Endodermal cell (in vitro differentiated cells): ENCODE measurements around the gene EFNA5. TPM values are rescaled to one million over a fixed set of nuclear protein-coding genes. Genes with fewer than 3 reads are reported as not detected.

ENCODE experiments used
- DNase-seq: peaks from one replicate; pipeline ENCODE4 v3.0.0-alpha.2; 2017
- H3K27ac ChIP-seq: 2 replicates; pipeline ENCODE4 v1.5.1; 2013; ENCODE audit warnings: mild to moderate bottlenecking, low read depth, low read length, moderate library complexity
- H3K27me3 ChIP-seq: 2 replicates; pipeline ENCODE4 v1.6.1; 2013; ENCODE audit warnings: mild to moderate bottlenecking, low read length, moderate library complexity; ENCODE audit not compliant: insufficient read depth, control insufficient read depth, poor library complexity, severe bottlenecking
- H3K36me3 ChIP-seq: 2 replicates; pipeline ENCODE4 v1.7.0; 2013; ENCODE audit warnings: mild to moderate bottlenecking, low read length, moderate library complexity; ENCODE audit not compliant: control insufficient read depth, insufficient read depth
- H3K4me1 ChIP-seq: one replicate; pipeline ENCODE4 v1.7.0; 2013; ENCODE audit warnings: low read length; ENCODE audit not compliant: control insufficient read depth, insufficient read depth
- H3K4me3 ChIP-seq: 2 replicates; pipeline ENCODE4 v1.5.1; 2013; ENCODE audit warnings: mild to moderate bottlenecking, low read length, moderate library complexity
- H3K9ac ChIP-seq: 2 replicates; pipeline ENCODE4 v1.6.1; 2013; ENCODE audit warnings: mild to moderate bottlenecking, low read length, moderate library complexity; ENCODE audit not compliant: poor library complexity, severe bottlenecking; ENCODE audit errors: extremely low read depth
- H3K9me3 ChIP-seq: 2 replicates; pipeline ENCODE4 v1.6.1; 2013; ENCODE audit warnings: mild to moderate bottlenecking, low read length, moderate library complexity; ENCODE audit not compliant: control insufficient read depth
- H3K27ac Mint-ChIP-seq: 2 replicates; pipeline ENCODE4 v1.8.0; 2020; ENCODE audit warnings: mixed read lengths
- H3K27me3 Mint-ChIP-seq: 2 replicates; pipeline ENCODE4 v1.8.0; 2021; ENCODE audit warnings: mild to moderate bottlenecking, mixed read lengths; ENCODE audit not compliant: insufficient read depth
- H3K36me3 Mint-ChIP-seq: 2 replicates; pipeline ENCODE4 v1.8.0; 2020; ENCODE audit warnings: low read depth, mixed read lengths
- H3K4me1 Mint-ChIP-seq: 2 replicates; pipeline ENCODE4 v1.8.0; 2020; ENCODE audit warnings: mixed read lengths
- H3K4me3 Mint-ChIP-seq: 2 replicates; pipeline ENCODE4 v1.8.0; 2020; ENCODE audit warnings: mild to moderate bottlenecking, moderate library complexity, mixed read lengths
- H3K9me3 Mint-ChIP-seq: 2 replicates; pipeline ENCODE4 v1.8.0; 2020; ENCODE audit warnings: mild to moderate bottlenecking, mixed read lengths
- WGBS, 2 experiments: methylation state at CpG; one replicate each; pipeline versions ENCODE4 v1.1.5 to v1.1.7; 2013; ENCODE audit warnings: missing lambda C conversion rate in 2 of 2, mixed read lengths in 1 of 2; ENCODE audit not compliant: insufficient coverage in 1 of 2, insufficient read length in 1 of 2; 5-methylcytosine and 5-hydroxymethylcytosine counted together
- total RNA-seq, 2 donors: library from RNA; stranded (reverse); fragmentation: NEBNext Ultra II Directional in 1 of 2; extraction: Animal tissue kit (Norgen Biotek cat#: 25700) in 1 of 2; gene quantifications; 2 replicates in 1 of 2; 3 replicates in 1 of 2; pipeline ENCODE4 v1.2.1, GENCODE V29; 2021
- TF ChIP-seq, protein P1 (sequence below): fragments of 200-600 bp; sonication (generic); conservative IDR thresholded peaks from 2 replicates; pipeline ENCODE4 v1.5.0; 2021; ENCODE audit warnings: antibody characterized with exemption, mild to moderate bottlenecking

EFNA5 gene
- total RNA-seq, 2 donors from 2014 or later: 53.3 to 63.1 TPM

GRCh38 chr5:107577394-107577950 is 93.3 kb downstream of the EFNA5 start:
- H3K9me3 Mint-ChIP-seq: no peaks in the 10 kb centered on the region
- TF ChIP-seq, protein P1, sequence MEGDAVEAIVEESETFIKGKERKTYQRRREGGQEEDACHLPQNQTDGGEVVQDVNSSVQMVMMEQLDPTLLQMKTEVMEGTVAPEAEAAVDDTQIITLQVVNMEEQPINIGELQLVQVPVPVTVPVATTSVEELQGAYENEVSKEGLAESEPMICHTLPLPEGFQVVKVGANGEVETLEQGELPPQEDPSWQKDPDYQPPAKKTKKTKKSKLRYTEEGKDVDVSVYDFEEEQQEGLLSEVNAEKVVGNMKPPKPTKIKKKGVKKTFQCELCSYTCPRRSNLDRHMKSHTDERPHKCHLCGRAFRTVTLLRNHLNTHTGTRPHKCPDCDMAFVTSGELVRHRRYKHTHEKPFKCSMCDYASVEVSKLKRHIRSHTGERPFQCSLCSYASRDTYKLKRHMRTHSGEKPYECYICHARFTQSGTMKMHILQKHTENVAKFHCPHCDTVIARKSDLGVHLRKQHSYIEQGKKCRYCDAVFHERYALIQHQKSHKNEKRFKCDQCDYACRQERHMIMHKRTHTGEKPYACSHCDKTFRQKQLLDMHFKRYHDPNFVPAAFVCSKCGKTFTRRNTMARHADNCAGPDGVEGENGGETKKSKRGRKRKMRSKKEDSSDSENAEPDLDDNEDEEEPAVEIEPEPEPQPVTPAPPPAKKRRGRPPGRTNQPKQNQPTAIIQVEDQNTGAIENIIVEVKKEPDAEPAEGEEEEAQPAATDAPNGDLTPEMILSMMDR: no peak
- DNase-seq: no peak
- H3K36me3 Mint-ChIP-seq: peaks cover 4% of the 10 kb centered on the region
- H3K27me3 Mint-ChIP-seq: no peaks in the 10 kb centered on the region
- 75 to 79% methylated on average over 6 to 8 of the region's 8 CpGs for WGBS, 2 experiments
- H3K27ac Mint-ChIP-seq: no peak overlapping the region
- H3K4me3 ChIP-seq: no peak overlapping the region
- H3K9ac ChIP-seq: no peak overlapping the region
- H3K27me3 ChIP-seq: no peaks in the 10 kb centered on the region
- H3K36me3 ChIP-seq: no peaks in the 10 kb centered on the region
- H3K4me1 Mint-ChIP-seq: peaks cover 71% of the 10 kb centered on the region
- no peak overlapping the region for H3K4me3 Mint-ChIP-seq
- no peak overlapping the region for H3K27ac ChIP-seq
- H3K4me1 ChIP-seq: peaks cover 30% of the 10 kb centered on the region
- no peaks in the 10 kb centered on the region for H3K9me3 ChIP-seq

GRCh38 chr5:107576736-107577393 is 93.9 kb downstream of the EFNA5 start:
- H3K4me3 ChIP-seq: no peak overlapping the region
- H3K4me3 Mint-ChIP-seq: no peak overlapping the region
- no peaks in the 10 kb centered on the region for H3K9me3 Mint-ChIP-seq
- H3K27me3 ChIP-seq: no peaks in the 10 kb centered on the region
- H3K4me1 ChIP-seq: peaks cover 31% of the 10 kb centered on the region
- no peaks in the 10 kb centered on the region for H3K9me3 ChIP-seq
- H3K27me3 Mint-ChIP-seq: no peaks in the 10 kb centered on the region
- TF ChIP-seq, protein P1: no peak
- H3K4me1 Mint-ChIP-seq: peaks cover 75% of the 10 kb centered on the region
- no peak overlapping the region for H3K27ac ChIP-seq
- 85 to 94% methylated on average over 3 of the region's 3 CpGs for WGBS, 2 experiments
- no peaks in the 10 kb centered on the region for H3K36me3 ChIP-seq
- H3K27ac Mint-ChIP-seq: no peak overlapping the region
- no peak overlapping the region for H3K9ac ChIP-seq
- no peak for DNase-seq
- peaks cover 4% of the 10 kb centered on the region for H3K36me3 Mint-ChIP-seq

DNA sequence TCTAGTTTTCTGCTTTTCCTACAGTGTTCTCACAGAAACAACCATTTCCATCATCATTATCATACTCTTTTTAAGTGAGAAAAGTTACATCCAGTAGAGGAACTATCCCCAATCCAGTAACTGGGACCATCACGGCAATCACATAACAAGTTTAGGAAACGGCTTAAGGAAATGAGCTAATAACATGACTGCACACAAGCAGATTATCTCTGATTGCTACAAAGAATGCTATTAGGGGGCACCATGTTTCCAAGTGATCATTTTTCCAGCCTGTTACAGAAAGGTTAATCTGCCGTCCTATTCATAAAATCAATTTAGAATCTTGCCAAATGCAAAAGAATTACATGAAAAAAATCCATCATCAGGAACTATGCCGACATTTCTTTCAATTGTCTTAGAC is 94.6 kb downstream of the EFNA5 start:
- H3K9me3 ChIP-seq: no peaks in the 10 kb centered on the region
- Mint-ChIP-seq H3K36me3 (peaks cover 4% of the 10 kb centered on the region), H3K27ac (no peak overlapping the region), H3K9me3 (no peaks in the 10 kb centered on the region), H3K27me3 (no peaks in the 10 kb centered on the region), H3K4me1 (peaks cover 76% of the 10 kb centered on the region), H3K4me3 (no peak overlapping the region)
- 90 to 95% methylated on average over 4 of the region's 4 CpGs for WGBS, 2 experiments
- H3K36me3 ChIP-seq: no peaks in the 10 kb centered on the region
- no peak overlapping the region for H3K4me3 ChIP-seq
- no peak overlapping the region for H3K27ac ChIP-seq
- TF ChIP-seq, protein P1: no peak
- H3K9ac ChIP-seq: no peak overlapping the region
- DNase-seq: no peak
- H3K4me1 ChIP-seq: peaks cover 38% of the 10 kb centered on the region
- H3K27me3 ChIP-seq: no peaks in the 10 kb centered on the region
